ENCODE data around the gene FSTL5. TPM values are rescaled to one million over a fixed set of nuclear protein-coding genes. Genes with fewer than 3 reads are reported as not detected.

Gene FSTL5
- total and polyA plus RNA-seq, 2 of the 13 experiments (the other 11 are each of a cell fraction or from before 2014, with no cell fraction given) = 0.03 to 0.07 TPM

DNA sequence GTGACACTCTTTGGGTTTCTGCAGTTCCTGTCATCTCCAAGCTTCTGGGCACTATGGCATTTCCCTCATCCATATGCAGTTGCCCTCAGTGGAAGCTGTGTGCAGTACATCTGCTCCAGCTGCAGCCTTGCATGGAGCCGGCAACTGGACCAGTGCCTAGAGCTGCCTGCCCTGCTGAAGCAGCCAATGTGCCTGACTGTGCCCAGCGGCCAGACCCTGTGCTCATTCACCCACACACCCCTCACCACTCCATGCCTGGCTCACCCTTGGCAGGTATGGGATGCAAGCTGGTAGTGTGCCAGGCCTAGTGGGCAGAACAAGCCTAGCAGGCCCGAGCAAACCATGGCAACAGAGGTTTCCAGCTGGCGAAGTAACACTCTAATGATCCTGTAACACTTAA is 370.8 kb downstream of the FSTL5 start (continued):
- TF ChIP-seq ZBTB3 (CRISPR knock-in tag; IDR thresholded peaks at IDR 0.05; ENCODE audit: borderline replicate concordance, low read depth) = no peak
- TF ChIP-seq ZNF780A (CRISPR knock-in tag; IDR thresholded peaks at IDR 0.05) = no peak
- TF ChIP-seq ZBTB42 (CRISPR knock-in tag; IDR thresholded peaks at IDR 0.05) = no peak
- TF ChIP-seq TBP (CRISPR knock-in tag; IDR thresholded peaks at IDR 0.05) = no peak
- no peak for TF ChIP-seq NFE2L1 (CRISPR knock-in tag; IDR thresholded peaks at IDR 0.05; ENCODE audit: borderline replicate concordance)
- TF ChIP-seq FOXC1 (CRISPR knock-in tag; IDR thresholded peaks at IDR 0.05; ENCODE audit: borderline replicate concordance) = no peak
- TF ChIP-seq XBP1 (CRISPR knock-in tag; IDR thresholded peaks at IDR 0.05) = no peak
- TF ChIP-seq, protein P1, sequence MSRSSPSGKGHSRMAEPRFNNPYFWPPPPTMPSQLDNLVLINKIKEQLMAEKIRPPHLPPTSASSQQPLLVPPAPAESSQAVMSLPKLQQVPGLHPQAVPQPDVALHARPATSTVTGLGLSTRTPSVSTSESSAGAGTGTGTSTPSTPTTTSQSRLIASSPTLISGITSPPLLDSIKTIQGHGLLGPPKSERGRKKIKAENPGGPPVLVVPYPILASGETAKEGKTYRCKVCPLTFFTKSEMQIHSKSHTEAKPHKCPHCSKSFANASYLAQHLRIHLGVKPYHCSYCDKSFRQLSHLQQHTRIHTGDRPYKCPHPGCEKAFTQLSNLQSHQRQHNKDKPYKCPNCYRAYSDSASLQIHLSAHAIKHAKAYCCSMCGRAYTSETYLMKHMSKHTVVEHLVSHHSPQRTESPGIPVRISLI (CRISPR knock-in tag; IDR thresholded peaks at IDR 0.05; ENCODE audit: borderline replicate concordance) = no peak
- TF ChIP-seq PRMT3 (CRISPR knock-in tag; IDR thresholded peaks at IDR 0.05; ENCODE audit: borderline replicate concordance, low read depth) = no peak
- no peak for TF ChIP-seq TAF1 (CRISPR knock-in tag; IDR thresholded peaks at IDR 0.05)
- TF ChIP-seq CEBPG (CRISPR knock-in tag; IDR thresholded peaks at IDR 0.05) = no peak

DNA sequence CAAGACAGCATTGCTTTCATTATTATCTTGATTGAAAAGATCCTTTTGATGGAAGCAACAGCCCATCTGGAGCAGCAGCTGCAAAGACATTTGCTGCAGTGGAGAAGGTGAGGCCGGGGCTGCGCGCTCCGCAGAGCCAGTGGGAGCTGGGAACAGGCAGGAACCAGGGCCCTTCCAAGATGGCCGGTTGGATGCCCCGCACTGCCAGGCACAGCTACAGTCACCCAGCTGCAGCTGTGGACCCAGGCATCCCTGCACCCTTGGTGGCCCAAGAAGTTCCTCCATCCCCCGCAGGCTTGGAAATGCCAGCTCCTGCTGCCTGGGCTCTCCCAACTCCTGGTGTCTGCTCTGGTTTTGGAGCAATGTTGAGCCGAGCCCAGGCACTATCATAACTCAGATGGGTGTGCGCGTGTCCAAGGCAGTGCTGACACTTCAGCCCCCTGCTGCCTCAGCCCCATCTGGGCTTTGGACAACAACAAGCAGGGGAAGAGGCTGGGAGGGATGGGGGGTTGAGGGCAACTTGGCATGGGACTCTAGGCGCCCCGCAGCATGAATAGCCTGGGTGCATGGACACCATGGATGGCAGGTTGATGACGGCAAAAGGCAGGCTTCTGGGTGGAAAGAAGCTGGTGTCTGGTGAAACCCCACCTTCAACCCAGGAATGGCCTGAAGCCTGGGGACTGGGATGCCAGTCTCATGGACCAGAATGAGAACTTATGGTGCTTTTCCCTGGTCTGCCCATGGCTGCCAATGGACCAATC is 371.8 kb downstream of the FSTL5 start:
- 29% methylated on average over 4 of the region's 13 CpGs for WGBS (ENCODE audit: low lambda C conversion rate)
- DNase-seq (ENCODE audit: low spot score) (no peak), FAIRE-seq (no peak), ATAC-seq (no peak)
- ChIA-PET POLR2A (no interaction called here), CTCF (ENCODE audit: low intra/inter-chr PET ratio, low total read pairs) (no interaction called here)
- BruUV-seq (replicated peaks) = no TSS peak
- Histone ChIP-seq H3K9ac (ENCODE audit: insufficient read depth, low read depth, low read length) (no peak overlapping the region), H3K4me1 (ENCODE audit: insufficient read depth, low read length) (no peaks in the 10 kb centered on the region), H3K4me3 (replicated peaks in 1 of 3; ENCODE audit: insufficient read depth in 1 of 3, low read depth in 2 of 3, low read length in 3 of 3) (no peak overlapping the region), H3K79me2 (ENCODE audit: insufficient read depth, low read length) (no peaks in the 10 kb centered on the region), H3K36me3 (replicated peaks in 1 of 2; ENCODE audit: control insufficient read depth in 1 of 2, insufficient read depth in 2 of 2, low read length in 2 of 2) (no peaks in the 10 kb centered on the region), H3K27me3 (ENCODE audit: control insufficient read depth in 1 of 2, insufficient read depth in 2 of 2, low read length in 2 of 2) (no peaks in the 10 kb centered on the region), H3K27ac (ENCODE audit: extremely low read length, insufficient read depth, low read length) (no peak overlapping the region), H3K9me3 (ENCODE audit: low read length) (no peaks in the 10 kb centered on the region), H2AFZ (ENCODE audit: low read length) (no peak overlapping the region), H4K20me1 (ENCODE audit: insufficient read depth, low read length) (no peaks in the 10 kb centered on the region), H3K4me2 (ENCODE audit: low read depth, low read length) (no peak overlapping the region)
- in situ Hi-C loops (cut with HindIII; ENCODE audit: extremely low pct_ligation_motif_present, low pct_unique_long_range_greater_than_20kb) = no loop called here
- intact Hi-C loops (cut with micrococcal nuclease; ENCODE audit: unreplicated experiment) = no loop called here
- TF ChIP-seq SAFB2 (CRISPR knock-in tag; IDR thresholded peaks at IDR 0.05; ENCODE audit: borderline replicate concordance, low read depth) = no peak
- TF ChIP-seq ZNF713 (CRISPR knock-in tag; IDR thresholded peaks at IDR 0.05) = no peak
- no peak for TF ChIP-seq ETV6 (CRISPR knock-in tag; conservative IDR thresholded peaks at IDR 0.05)
- TF ChIP-seq ZNF44 (CRISPR knock-in tag; IDR thresholded peaks at IDR 0.05) = no peak
- TF ChIP-seq AKAP8 (CRISPR knock-in tag; IDR thresholded peaks at IDR 0.05) = no peak
- no peak for TF ChIP-seq ZFP36L1 (CRISPR knock-in tag; IDR thresholded peaks at IDR 0.05)
- TF ChIP-seq PHF8 (CRISPR knock-in tag; IDR thresholded peaks at IDR 0.05) = no peak
- TF ChIP-seq, protein P2, sequence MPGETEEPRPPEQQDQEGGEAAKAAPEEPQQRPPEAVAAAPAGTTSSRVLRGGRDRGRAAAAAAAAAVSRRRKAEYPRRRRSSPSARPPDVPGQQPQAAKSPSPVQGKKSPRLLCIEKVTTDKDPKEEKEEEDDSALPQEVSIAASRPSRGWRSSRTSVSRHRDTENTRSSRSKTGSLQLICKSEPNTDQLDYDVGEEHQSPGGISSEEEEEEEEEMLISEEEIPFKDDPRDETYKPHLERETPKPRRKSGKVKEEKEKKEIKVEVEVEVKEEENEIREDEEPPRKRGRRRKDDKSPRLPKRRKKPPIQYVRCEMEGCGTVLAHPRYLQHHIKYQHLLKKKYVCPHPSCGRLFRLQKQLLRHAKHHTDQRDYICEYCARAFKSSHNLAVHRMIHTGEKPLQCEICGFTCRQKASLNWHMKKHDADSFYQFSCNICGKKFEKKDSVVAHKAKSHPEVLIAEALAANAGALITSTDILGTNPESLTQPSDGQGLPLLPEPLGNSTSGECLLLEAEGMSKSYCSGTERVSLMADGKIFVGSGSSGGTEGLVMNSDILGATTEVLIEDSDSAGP (CRISPR knock-in tag; IDR thresholded peaks at IDR 0.05; ENCODE audit: borderline replicate concordance) = no peak
- TF ChIP-seq, protein P3, sequence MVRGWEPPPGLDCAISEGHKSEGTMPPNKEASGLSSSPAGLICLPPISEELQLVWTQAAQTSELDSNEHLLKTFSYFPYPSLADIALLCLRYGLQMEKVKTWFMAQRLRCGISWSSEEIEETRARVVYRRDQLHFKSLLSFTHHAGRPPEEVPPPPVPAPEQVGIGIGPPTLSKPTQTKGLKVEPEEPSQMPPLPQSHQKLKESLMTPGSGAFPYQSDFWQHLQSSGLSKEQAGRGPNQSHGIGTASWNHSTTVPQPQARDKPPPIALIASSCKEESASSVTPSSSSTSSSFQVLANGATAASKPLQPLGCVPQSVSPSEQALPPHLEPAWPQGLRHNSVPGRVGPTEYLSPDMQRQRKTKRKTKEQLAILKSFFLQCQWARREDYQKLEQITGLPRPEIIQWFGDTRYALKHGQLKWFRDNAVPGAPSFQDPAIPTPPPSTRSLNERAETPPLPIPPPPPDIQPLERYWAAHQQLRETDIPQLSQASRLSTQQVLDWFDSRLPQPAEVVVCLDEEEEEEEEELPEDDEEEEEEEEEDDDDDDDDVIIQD (CRISPR knock-in tag; IDR thresholded peaks at IDR 0.05; ENCODE audit: low read depth) = no peak
